Measurements from ENCODE around the gene EGLN2. TPM values are rescaled to one million over a fixed set of nuclear protein-coding genes. Genes with fewer than 3 reads are reported as not detected.

The EGLN2 gene
- total RNA-seq, 1 experiment from 2014 or later, result 115 TPM

GRCh38 chr19:40774916-40775631 is 23.9 kb upstream of the EGLN2 start, which contains the start of gene MIA:
MIA (plus strand) TSS chr19:40775521; CDS start chr19:40775543, 22 bp downstream.
- Histone ChIP-seq H3K9me3 (ENCODE audit: control insufficient read depth, insufficient read depth, low read depth, low read length) (no peaks in the 10 kb centered on the region), H3K27ac (ENCODE audit: low read length) (no peak within 1 kb of the TSS), H3K4me1 (ENCODE audit: control insufficient read depth, insufficient read depth, low read length) (peaks cover 6% of the 10 kb centered on the region; the same call in 1 of the 2 replicates), H3K27me3 (ENCODE audit: control insufficient read depth, insufficient read depth, low read length) (no peaks in the 10 kb centered on the region), H3K36me3 (ENCODE audit: control insufficient read depth, insufficient read depth, low read length) (no peaks in the 10 kb centered on the region), H3K4me3 (ENCODE audit: low read depth in 2 of 2, low read length in 2 of 2) (no peak within 1 kb of the TSS)
- ChIA-PET CTCF (no interaction called here), POLR2A (no interaction called here)
- DNase-seq (ENCODE audit: low read depth, low spot score) (no peak), ATAC-seq (no peak)
- in situ Hi-C loops (cut with HindIII; ENCODE audit: low pct_unique_long_range_greater_than_20kb, low sequenced_read_pairs) (no loop called here), intact Hi-C loops (cut with micrococcal nuclease; ENCODE audit: unreplicated experiment) (no loop called here)
- no TSS peak for BruUV-seq (replicated peaks)
- TF ChIP-seq POLR2AphosphoS5 (IDR thresholded peaks at IDR 0.05; ENCODE audit: low read depth, low read length), result no peak
- no peak for TF ChIP-seq TCF7L2 (IDR thresholded peaks at IDR 0.05; ENCODE audit: low read depth, low read length)
- TF ChIP-seq REST (IDR thresholded peaks at IDR 0.05; ENCODE audit: insufficient read depth in 1 of 2, low read depth in 2 of 2, low read length in 1 of 2), result no peak
- no peak for TF ChIP-seq CTCF (IDR thresholded peaks at IDR 0.05)
- no peak for TF ChIP-seq SIN3A (IDR thresholded peaks at IDR 0.05; ENCODE audit: borderline replicate concordance, insufficient read depth, low read depth, low read length)

DNA sequence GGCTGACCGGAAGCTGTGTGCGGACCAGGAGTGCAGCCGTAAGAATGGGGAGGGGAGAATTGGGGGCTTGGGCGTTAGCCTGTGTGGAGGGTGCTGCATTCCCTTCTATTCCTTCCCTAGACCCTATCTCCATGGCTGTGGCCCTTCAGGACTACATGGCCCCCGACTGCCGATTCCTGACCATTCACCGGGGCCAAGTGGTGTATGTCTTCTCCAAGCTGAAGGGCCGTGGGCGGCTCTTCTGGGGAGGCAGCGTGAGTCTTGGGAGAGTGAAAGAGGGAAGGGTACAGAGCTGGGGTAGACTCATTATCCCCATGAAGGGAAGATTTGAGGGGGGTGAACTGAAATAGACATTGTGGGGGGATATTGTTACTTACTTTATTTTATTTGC is 23.4 kb upstream of the EGLN2 start:
- no TSS peak for BruUV-seq (replicated peaks)
- Histone ChIP-seq H3K27ac (ENCODE audit: low read length) (no peak overlapping the region), H3K36me3 (ENCODE audit: control insufficient read depth, insufficient read depth, low read length) (no peaks in the 10 kb centered on the region), H3K27me3 (ENCODE audit: control insufficient read depth, insufficient read depth, low read length) (no peaks in the 10 kb centered on the region), H3K4me1 (ENCODE audit: control insufficient read depth, insufficient read depth, low read length) (peaks cover 6% of the 10 kb centered on the region; the same call in 1 of the 2 replicates), H3K9me3 (ENCODE audit: control insufficient read depth, insufficient read depth, low read depth, low read length) (no peaks in the 10 kb centered on the region), H3K4me3 (ENCODE audit: low read depth in 2 of 2, low read length in 2 of 2) (no peak overlapping the region)
- POLR2A ChIA-PET, result no interaction called here
- ATAC-seq (no peak), DNase-seq (ENCODE audit: low read depth, low spot score) (no peak)
- TF ChIP-seq POLR2AphosphoS5 (IDR thresholded peaks at IDR 0.05; ENCODE audit: low read depth, low read length), result no peak
- TF ChIP-seq CTCF (IDR thresholded peaks at IDR 0.05), result no peak
- TF ChIP-seq SIN3A (IDR thresholded peaks at IDR 0.05; ENCODE audit: borderline replicate concordance, insufficient read depth, low read depth, low read length), result no peak
- TF ChIP-seq REST (IDR thresholded peaks at IDR 0.05; ENCODE audit: insufficient read depth in 1 of 2, low read depth in 2 of 2, low read length in 1 of 2), result no peak
- TF ChIP-seq TCF7L2 (IDR thresholded peaks at IDR 0.05; ENCODE audit: low read depth, low read length), result no peak
- in situ Hi-C loops (cut with HindIII; ENCODE audit: low pct_unique_long_range_greater_than_20kb, low sequenced_read_pairs), result no loop called here
- CTCF ChIA-PET, result no interaction called here
- intact Hi-C loops (cut with micrococcal nuclease; ENCODE audit: unreplicated experiment), result no loop called here
